Activated T-helper 1 cell treated with anti-CD3 and anti-CD28 coated beads, Interleukin-2, amount 50 U/mL, for 16 hours (primary cell): ENCODE measurements around the gene SUGP2.

Experiments
- DNase-seq, 2 donors: peaks; one replicate each; pipeline ENCODE4 v3.0.0-alpha.2; 2020; ENCODE audit warnings: low read depth in 1 of 2, low spot score in 1 of 2

Gene SUGP2

GRCh38 chr19:19059837-19060611 lies 26.7 kb upstream of the SUGP2 start:
- no peak for DNase-seq

DNA sequence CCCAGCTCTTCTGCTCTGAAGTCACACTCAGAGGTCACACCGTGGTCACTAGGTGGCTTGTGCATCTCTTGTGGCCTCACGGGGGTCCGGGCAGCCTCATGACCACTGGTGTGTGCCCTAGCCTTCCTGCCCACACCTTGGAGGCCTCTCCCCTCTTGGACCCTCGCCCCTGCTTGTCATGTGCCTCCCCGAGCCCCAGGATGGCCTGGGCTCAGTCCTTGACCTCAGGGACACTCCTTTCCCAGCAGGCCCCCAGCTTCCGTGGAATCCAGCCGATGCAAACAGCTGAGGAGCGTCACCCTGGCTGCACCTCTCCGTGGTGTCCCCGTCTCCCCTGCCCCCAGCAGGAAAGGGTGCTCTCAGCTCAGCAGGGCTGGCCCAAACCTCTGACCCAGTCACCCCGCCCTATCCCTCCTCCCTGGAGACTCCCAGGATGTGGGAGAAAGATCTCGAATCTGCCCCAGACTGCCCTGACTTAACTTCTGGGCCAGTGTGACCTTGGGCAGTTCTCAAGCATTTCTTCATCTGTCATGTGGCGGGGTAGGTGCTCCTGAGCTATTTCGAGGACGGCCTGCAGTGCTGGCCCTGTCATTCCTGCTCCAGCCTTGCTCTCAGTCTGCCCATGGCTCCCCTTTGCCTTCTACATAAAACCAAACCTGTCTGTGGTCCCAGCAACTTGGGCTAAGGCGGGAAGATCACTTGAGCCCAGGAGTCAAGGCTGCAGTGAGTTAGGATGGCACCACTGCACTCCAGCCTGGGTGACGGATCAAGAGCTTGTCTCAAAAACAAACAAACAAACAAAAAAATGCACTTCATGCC lies 25.9 kb upstream of the SUGP2 start:
- DNase-seq, result no peak

GRCh38 chr19:19057720-19058119 lies 24.4 kb upstream of the SUGP2 start:
- no peak for DNase-seq

DNA sequence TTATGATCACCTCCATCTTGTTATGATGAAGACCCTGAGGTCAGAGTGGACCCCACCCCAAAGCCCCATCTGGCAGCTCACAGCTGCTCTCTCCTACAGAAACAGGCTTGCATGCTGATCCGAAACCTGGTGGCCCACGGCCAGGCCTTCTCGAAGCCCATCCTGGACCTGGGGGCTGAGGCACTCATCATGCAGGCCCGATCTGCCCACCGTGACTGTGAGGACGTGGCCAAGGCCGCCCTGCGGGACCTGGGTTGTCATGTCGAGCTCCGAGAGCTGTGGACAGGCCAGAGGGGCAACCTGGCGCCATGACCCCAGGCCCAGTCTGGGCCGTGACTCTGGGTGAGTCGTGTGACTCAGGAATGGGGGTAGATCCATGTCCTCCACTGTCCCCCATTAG lies 24.0 kb upstream of the SUGP2 start:
- no peak for DNase-seq

DNA sequence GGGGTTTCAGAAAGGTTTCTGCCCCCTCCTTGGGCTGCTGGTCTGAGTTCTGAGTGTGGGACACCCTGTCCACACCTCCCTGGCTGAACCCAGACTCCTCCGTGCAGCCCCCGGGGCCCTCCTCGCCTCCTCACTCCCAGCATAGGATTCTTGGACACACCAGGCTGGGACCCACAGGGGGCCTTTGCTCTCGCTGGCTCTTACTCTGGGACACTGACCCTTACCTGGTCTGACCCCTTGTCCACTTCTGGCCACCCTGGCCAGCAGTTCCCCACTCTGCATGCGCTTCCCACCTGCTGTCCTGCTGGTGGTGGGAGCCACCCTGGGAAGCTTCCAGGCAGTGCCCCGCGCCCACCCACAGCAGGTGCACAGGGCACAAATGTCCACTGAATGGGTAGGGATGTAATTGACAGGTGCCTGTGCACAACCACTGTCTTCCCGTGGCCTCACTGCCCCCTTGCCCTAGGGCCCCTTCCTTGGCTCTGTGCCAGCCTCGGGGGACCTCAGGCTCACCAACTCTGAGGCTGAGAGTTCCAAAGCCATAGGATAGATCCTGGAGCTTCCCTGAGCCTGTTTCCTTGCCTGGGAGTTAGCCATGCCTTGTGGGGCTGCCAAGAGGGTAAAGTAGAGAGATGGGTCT lies 23.4 kb upstream of the SUGP2 start:
- no peak for DNase-seq

DNA sequence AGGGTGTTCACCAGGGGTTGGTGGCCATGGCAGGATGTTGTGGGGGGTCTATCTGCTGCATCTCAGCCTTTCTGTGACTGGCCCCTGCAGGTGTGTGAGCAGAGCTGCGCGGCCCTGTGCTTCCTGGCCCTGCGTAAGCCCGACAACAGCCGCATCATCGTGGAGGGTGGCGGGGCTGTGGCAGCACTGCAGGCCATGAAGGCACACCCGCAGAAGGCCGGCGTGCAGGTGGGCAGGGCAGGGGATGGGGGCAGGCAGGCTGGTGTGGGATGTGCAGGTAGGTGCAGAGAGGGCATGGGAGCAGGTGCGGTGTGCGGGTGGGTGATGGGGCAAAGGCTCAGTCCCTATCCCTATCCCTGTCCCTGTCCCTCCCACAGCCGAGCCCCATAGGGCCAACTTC lies 22.4 kb upstream of the SUGP2 start:
- DNase-seq, result no peak

- DNase-seq, result no peak
Measured at GRCh38 chr19:19054939-19055440, 21.7 kb upstream of the SUGP2 start.

DNA sequence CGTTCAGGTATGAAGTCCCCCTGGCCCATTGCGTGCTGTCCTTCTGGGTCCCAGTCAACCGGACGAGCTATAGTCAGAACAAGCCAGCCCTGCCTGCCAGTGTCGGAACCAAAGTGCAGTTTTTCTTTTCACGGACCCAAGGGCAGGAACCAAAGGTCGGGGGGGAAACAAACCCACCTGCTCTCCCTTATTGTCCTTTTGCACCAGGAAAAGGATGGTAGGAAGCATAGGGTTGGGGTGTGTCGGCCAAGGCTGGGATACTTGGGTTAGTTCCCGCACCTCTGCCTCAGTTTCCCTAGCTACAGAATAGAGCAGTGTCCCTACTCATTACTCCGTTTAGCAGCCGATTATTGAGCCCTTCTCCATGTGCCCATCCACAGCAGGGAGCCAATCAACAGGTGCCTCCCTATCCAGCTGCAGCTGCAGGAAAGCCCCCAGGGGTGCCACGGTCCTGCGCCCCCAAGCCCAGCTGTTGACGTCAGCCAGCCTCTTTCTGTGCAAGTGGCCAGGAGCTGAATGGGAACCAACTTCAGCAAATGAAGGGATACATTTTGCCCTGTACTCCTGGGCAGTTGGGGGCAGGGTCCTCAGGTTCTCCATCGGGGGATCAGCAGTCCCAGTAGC lies 21.1 kb upstream of the SUGP2 start:
- DNase-seq, result no peak

- peak; percentile 29 to 35 for DNase-seq
Measured at GRCh38 chr19:19053508-19054314, 20.4 kb upstream of the SUGP2 start.

GRCh38 chr19:19052921-19053320 lies 19.6 kb upstream of the SUGP2 start:
- no peak for DNase-seq

DNA sequence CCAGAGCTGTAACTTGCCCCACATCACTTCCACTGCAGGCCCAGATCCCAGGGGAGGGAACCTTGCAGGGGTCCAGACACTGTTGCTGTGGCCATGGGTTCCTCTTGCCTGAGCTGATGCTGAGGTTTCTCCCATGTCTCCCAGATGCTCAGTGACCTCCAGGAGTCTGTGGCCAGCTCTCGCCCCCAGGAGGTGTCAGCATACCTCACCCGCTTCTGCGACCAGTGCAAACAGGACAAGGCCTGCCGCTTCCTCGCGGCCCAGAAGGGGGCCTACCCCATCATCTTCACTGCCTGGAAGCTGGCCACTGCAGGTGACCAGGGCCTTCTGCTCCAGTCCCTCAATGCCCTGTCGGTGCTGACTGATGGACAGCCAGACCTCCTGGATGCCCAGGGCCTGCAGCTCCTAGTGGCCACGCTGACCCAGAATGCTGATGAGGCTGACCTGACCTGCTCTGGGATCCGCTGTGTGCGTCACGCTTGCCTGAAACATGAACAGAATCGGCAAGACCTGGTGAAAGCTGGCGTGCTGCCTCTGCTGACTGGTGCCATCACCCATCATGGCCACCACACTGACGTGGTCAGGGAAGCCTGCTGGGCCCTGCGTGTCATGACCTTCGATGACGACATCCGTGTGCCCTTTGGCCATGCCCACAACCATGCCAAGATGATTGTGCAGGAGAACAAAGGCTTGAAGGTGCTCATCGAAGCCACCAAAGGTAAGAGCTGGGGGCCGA lies 18.3 kb upstream of the SUGP2 start:
- DNase-seq, result no peak

- DNase-seq, result no peak
Measured at GRCh38 chr19:19050731-19051130, 17.4 kb upstream of the SUGP2 start.

DNA sequence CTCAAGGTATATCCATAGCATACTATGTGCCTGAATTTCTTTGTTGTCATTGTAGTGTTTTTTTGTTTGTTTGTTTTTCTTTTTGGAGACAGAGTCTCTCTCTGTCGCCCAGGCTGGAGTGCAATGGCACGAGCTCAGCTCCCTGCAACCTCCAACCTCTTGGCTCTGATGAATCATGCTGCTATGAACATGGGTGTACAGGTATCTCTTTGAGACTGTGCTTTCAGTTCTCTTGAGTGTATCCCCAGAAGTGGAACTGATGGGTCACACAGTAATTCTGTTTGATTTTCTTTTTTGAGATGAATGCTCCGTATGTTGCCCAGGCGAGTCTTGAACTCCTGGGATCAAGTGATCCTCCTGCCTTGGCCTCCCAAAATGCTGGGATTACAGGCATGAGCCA lies 16.8 kb upstream of the SUGP2 start:
- no peak for DNase-seq

GRCh38 chr19:19049406-19049805 lies 16.1 kb upstream of the SUGP2 start:
- DNase-seq, result no peak

DNA sequence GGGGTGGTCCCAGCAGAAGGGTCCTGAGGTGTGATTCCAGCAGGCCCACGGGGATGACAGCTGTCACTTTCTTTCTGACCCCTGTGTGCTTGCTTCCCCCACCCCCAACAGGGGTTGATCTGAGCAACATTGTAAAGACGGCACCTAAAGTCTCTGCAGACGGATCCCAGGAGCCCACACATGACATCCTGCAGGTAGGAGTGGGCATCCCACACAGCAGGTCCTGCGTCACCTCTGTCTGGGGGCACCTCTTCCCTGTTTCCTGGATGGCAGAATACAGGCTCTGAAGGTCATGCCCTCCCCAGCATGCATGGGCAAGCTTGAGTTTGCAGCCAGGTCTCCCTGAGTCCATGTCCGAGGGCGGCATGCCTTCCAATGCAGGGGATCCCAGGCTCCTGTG lies 10.6 kb upstream of the SUGP2 start:
- DNase-seq, result no peak

DNA sequence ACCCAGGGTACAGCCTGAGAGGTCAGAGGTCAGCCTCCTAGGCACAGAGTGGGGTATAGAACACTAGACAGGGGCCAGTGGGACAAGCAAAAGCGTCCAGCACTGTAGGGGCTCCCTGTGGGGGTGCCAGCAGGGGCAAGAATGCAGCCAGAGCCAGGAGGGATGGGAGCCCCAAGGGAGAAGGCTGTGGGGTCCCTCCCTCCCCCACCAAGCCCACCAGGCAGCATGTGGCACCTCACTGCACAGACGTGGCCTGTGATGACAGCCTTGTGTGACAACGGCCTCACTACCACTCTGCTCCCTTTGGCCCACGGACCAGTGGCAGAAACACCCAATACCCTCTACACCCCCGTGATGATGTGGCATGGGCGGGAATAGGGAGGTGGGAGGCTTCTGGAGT lies 10.2 kb upstream of the SUGP2 start:
- no peak for DNase-seq

DNA sequence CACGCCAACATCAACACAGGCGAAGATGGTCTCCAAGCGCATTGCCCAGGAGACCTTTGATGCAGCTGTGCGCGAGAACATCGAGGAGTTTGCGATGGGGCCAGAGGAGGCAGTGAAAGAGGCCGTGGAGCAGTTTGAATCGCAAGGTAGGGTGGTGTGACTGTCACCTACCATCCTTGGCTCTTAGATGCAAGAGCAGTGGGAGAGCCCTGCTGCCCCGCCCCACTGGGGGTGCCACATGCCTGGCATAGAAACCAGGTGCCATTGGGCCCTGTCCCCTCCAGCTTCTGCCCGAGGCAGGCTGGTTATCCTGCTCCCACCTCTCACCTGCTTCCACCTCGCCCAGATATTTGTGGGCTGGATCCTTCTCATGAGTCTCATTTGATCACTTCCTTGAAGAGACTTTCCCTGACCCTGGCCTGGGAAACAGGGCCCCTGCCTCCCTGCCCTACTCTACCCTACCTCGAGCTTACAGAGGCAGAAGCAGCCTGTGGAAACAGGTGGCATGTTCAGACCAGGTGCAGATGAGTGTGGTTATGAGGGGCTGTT lies 9.5 kb upstream of the SUGP2 start:
- no peak for DNase-seq

- DNase-seq, result no peak
Measured at GRCh38 chr19:19040417-19040816, 7.1 kb upstream of the SUGP2 start.

DNA sequence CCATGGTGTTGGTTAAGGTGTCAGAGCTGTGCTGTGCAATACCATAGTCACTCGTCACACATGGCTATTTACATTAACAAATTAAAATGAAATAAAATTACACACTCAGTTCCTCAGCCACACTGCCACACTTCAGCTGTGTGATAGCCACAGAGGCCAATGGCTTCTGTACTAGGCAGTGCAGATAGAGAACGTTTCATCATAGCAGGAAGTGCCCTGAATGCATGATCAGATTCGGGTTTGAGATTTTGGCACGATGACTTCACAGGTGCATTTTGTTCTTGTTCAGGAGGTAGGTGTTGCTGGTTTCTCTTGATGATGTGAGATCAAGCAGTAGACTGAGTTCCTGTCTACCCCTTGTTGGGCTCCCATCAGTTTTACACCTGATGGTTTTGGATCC lies 6.6 kb upstream of the SUGP2 start:
- DNase-seq, result no peak

DNA sequence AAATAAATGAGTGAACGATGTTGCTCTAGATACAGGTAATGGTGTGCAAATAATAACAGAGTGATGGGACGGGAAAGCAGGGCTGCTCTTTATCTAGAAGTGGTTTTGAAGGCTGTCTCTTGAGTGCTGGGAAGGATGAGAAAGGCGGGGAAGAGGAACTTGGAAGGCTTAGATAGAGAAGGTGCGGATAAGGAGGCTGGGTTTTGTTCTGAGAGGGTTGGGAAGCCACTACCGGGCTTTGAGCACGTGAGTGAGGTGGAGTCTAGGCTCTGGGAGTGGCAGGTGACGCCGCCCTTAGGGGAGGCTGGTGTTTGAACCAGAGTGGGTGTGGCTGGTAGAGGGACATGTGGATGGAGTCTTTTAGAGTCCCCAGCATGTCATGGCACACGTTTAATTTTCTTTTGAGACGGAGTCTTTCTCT lies 897 bp upstream of the SUGP2 start:
- peak in 1 of 2 donors; percentile 41 for DNase-seq
